Keratinocyte (primary cell): ENCODE measurements around the gene RGS6. TPM values are rescaled to one million over a fixed set of nuclear protein-coding genes. Genes with fewer than 3 reads are reported as not detected.
A peak's percentile ranks its signal among the peaks of the same experiment; 100 is the strongest.

Experiments
- DNase-seq: peaks from one replicate; pipeline ENCODE4 v3.0.0-alpha.2; 2011; ENCODE audit warnings: low read depth, missing footprints, low spot score
- FAIRE-seq: peaks from 2 replicates; lab custom pipeline; 2011; peaks lifted over from hg19 to GRCh38; lab: Jason Lieb, UNC
- H2AFZ ChIP-seq: 2 replicates; pipeline ENCODE4 v1.6.0; 2012; ENCODE audit warnings: low read length, control low read depth, inconsistent platforms; ENCODE audit not compliant: control insufficient read depth
- H3K27ac ChIP-seq: 2 replicates; pipeline ENCODE4 v1.5.1; 2011; ENCODE audit warnings: low read length; ENCODE audit not compliant: control insufficient read depth, insufficient read depth
- H3K27me3 ChIP-seq: 3 replicates; pipeline ENCODE4 v1.6.0; 2011; ENCODE audit warnings: low read length; ENCODE audit not compliant: control insufficient read depth, insufficient read depth; ENCODE audit errors: extremely low read depth
- H3K36me3 ChIP-seq, 2 experiments: 2 replicates in 1 of 2; 3 replicates in 1 of 2; pipeline ENCODE4 v1.5.1; 2011; ENCODE audit warnings: low read length in 2 of 2, mild to moderate bottlenecking in 1 of 2; ENCODE audit not compliant: control insufficient read depth in 2 of 2, insufficient read depth in 2 of 2; ENCODE audit errors: extremely low read depth in 1 of 2
- H3K4me1 ChIP-seq: 3 replicates; pipeline ENCODE4 v1.5.1; 2011; ENCODE audit warnings: low read length; ENCODE audit not compliant: control insufficient read depth, insufficient read depth; ENCODE audit errors: extremely low read depth
- H3K4me2 ChIP-seq: 3 replicates; pipeline ENCODE4 v1.6.0; 2011; ENCODE audit warnings: low read depth, low read length; ENCODE audit not compliant: control insufficient read depth, insufficient read depth; ENCODE audit errors: extremely low read depth
- H3K4me3 ChIP-seq, 3 experiments: fragments of 200-600 bp in 1 of 3; sonication (generic) in 1 of 3; 2 replicates in 2 of 3; 3 replicates in 1 of 3; pipeline ENCODE4 v1.5.1; 2011 to 2016; ENCODE audit warnings: low read length in 3 of 3, mild to moderate bottlenecking in 3 of 3, control low read depth in 2 of 3, inconsistent platforms in 1 of 3, low read depth in 1 of 3, mixed read lengths in 1 of 3, mixed run types in 1 of 3, moderate library complexity in 1 of 3; ENCODE audit not compliant: control insufficient read depth in 2 of 3, insufficient read depth in 2 of 3; ENCODE audit errors: extremely low read depth in 1 of 3
- H3K79me2 ChIP-seq: 2 replicates; pipeline ENCODE4 v1.6.0; 2012; ENCODE audit warnings: low read length; ENCODE audit not compliant: control insufficient read depth, insufficient read depth
- H3K9ac ChIP-seq: 3 replicates; pipeline ENCODE4 v1.6.0; 2011; ENCODE audit warnings: low read length; ENCODE audit not compliant: control insufficient read depth, insufficient read depth; ENCODE audit errors: extremely low read depth
- H3K9me1 ChIP-seq: 3 replicates; pipeline ENCODE4 v1.6.0; 2011; ENCODE audit warnings: low read length; ENCODE audit not compliant: control insufficient read depth, insufficient read depth; ENCODE audit errors: extremely low read depth
- H3K9me3 ChIP-seq: 2 replicates; pipeline ENCODE4 v1.5.1; 2012; ENCODE audit warnings: low read depth, low read length; ENCODE audit not compliant: control insufficient read depth
- H4K20me1 ChIP-seq: 3 replicates; pipeline ENCODE4 v1.6.0; 2011; ENCODE audit warnings: low read length; ENCODE audit not compliant: control insufficient read depth, insufficient read depth; ENCODE audit errors: extremely low read depth
- CTCF ChIP-seq, 3 experiments: IDR thresholded peaks in 1 of 3; conservative IDR thresholded peaks in 1 of 3; optimal IDR thresholded peaks in 1 of 3; 2 replicates in 2 of 3; 3 replicates in 1 of 3; pipeline versions ENCODE3 to v1.5.1; 2011; ENCODE audit warnings: low read length in 3 of 3, mild to moderate bottlenecking in 3 of 3, moderate library complexity in 2 of 3, control low read depth in 1 of 3, inconsistent platforms in 1 of 3; ENCODE audit not compliant: insufficient read depth in 2 of 3; ENCODE audit errors: extremely low read depth in 1 of 3
- EZH2 ChIP-seq: IDR thresholded peaks from one replicate; pipeline ENCODE4 v1.6.1; 2012; ENCODE audit warnings: inconsistent platforms, mild to moderate bottlenecking, low read length, moderate library complexity
- dilution Hi-C: fragments of 300-500 bp; cut with MboI; formaldehyde crosslinking; loops from one replicate; pipeline ENCODE4 v1.7.0; 2020; ENCODE audit warnings: low sequenced_read_pairs; ENCODE audit not compliant: extremely low pct_ligation_motif_present
- polyA plus RNA-seq, 5 experiments: library from polyadenylated mRNA; depleted of rRNA in 3 of 5; stranded (reverse) in 3 of 5; stranded (forward) in 1 of 5; unstranded in 1 of 5; fragments of >200 nt; gene quantifications; 1 replicate in 1 of 5; 2 replicates in 3 of 5; 3 replicates in 1 of 5; pipeline versions ENCODE4 v1.2.1 to v1.2.3, GENCODE V29; 2011 to 2012; ENCODE audit warnings: missing spikeins in 2 of 5, low read depth in 1 of 5, low replicate concordance in 1 of 5

Gene RGS6
- polyA plus RNA-seq, 1 donor (not counting 4 experiments of a cell fraction or from before 2014, with no cell fraction given), result not detected

- Histone ChIP-seq H3K79me2 (no peaks in the 10 kb centered on the region), H3K9ac (no peak overlapping the region), H3K4me1 (no peaks in the 10 kb centered on the region), H2AFZ (no peak overlapping the region), H3K9me3 (no peaks in the 10 kb centered on the region), H3K27ac (no peak overlapping the region), H4K20me1 (no peaks in the 10 kb centered on the region), H3K9me1 (no peaks in the 10 kb centered on the region), H3K4me2 (no peak overlapping the region), H3K27me3 (no peaks in the 10 kb centered on the region), H3K4me3 (no peak overlapping the region), H3K36me3 (no peaks in the 10 kb centered on the region)
- no peak for TF ChIP-seq EZH2
- peak; percentile 85 to 95 (median 93) for TF ChIP-seq CTCF (optimal IDR thresholded peaks at IDR 0.05 in 1 of 3, IDR thresholded peaks at IDR 0.05 in 1 of 3, conservative IDR thresholded peaks at IDR 0.05 in 1 of 3; ENCODE audit: extremely low read depth in 1 of 3, insufficient read depth in 2 of 3, low read length in 3 of 3)
- DNase-seq (no peak), FAIRE-seq (no peak)
- dilution Hi-C loops, result no loop called here
Measured at GRCh38 chr14:72420749-72421474, 488.7 kb downstream of the RGS6 start.

GRCh38 chr14:72423957-72424356 is 491.7 kb downstream of the RGS6 start:
- Histone ChIP-seq H3K9ac (no peak overlapping the region), H3K27me3 (no peaks in the 10 kb centered on the region), H4K20me1 (no peaks in the 10 kb centered on the region), H3K4me1 (no peaks in the 10 kb centered on the region), H3K4me2 (no peak overlapping the region), H3K4me3 (no peak overlapping the region), H3K27ac (no peak overlapping the region), H3K9me3 (no peaks in the 10 kb centered on the region), H3K79me2 (no peaks in the 10 kb centered on the region), H3K36me3 (no peaks in the 10 kb centered on the region), H3K9me1 (no peaks in the 10 kb centered on the region), H2AFZ (no peak overlapping the region)
- TF ChIP-seq CTCF (optimal IDR thresholded peaks at IDR 0.05 in 1 of 3, IDR thresholded peaks at IDR 0.05 in 1 of 3, conservative IDR thresholded peaks at IDR 0.05 in 1 of 3; ENCODE audit: extremely low read depth in 1 of 3, insufficient read depth in 2 of 3, low read length in 3 of 3) (no peak), EZH2 (no peak)
- FAIRE-seq (no peak), DNase-seq (no peak)
- dilution Hi-C loops, result no loop called here
